Hypothalamus (tissue), 51 donors: ENCODE measurements around the gene ABCA7.

Source experiments
- DNase-seq, 51 donors: peaks; one replicate each; lab custom pipeline; 2025; lab: John Stamatoyannopoulos, UW

The ABCA7 gene

GRCh38 chr19:1082928-1083816 is 43.3 kb downstream of the ABCA7 start:
- DNase-seq: no peak

- DNase-seq: no peak
Measured at GRCh38 chr19:1084024-1084868, 44.3 kb downstream of the ABCA7 start.

- DNase-seq: no peak
Measured at GRCh38 chr19:1085053-1085658, 45.2 kb downstream of the ABCA7 start.

- no peak for DNase-seq
Measured at GRCh38 chr19:1085676-1086442, 46.0 kb downstream of the ABCA7 start.

- no peak for DNase-seq
Measured at GRCh38 chr19:1086613-1087012, 46.7 kb downstream of the ABCA7 start.

GRCh38 chr19:1087813-1088415 is 48.0 kb downstream of the ABCA7 start:
- peak in 17 of 51 donors; percentile 9 to 50 (median 22) for DNase-seq

GRCh38 chr19:1088416-1089010 is 48.6 kb downstream of the ABCA7 start:
- DNase-seq: no peak

GRCh38 chr19:1089126-1089771 is 49.3 kb downstream of the ABCA7 start:
- DNase-seq: no peak

- no peak for DNase-seq
Measured at GRCh38 chr19:1089891-1090290, 50.0 kb downstream of the ABCA7 start.

GRCh38 chr19:1090731-1091543 is 51.0 kb downstream of the ABCA7 start:
- no peak for DNase-seq

- no peak for DNase-seq
Measured at GRCh38 chr19:1091544-1092175, 51.8 kb downstream of the ABCA7 start.

- DNase-seq: no peak
Measured at GRCh38 chr19:1093330-1093729, 53.4 kb downstream of the ABCA7 start.

- DNase-seq: no peak
Measured at GRCh38 chr19:1093811-1094553, 54.1 kb downstream of the ABCA7 start.

GRCh38 chr19:1094655-1094977 is 54.7 kb downstream of the ABCA7 start:
- no peak for DNase-seq

- DNase-seq: peak; percentile 73 to 99 (median 97)
Measured at GRCh38 chr19:1094978-1095701, 55.2 kb downstream of the ABCA7 start, which contains the start of gene POLR2E. Gene POLR2E (minus strand): TSS chr19:1095375. CDS start chr19:1095315, 60 bp downstream.

- no peak for DNase-seq
Measured at GRCh38 chr19:1097810-1098176, 57.9 kb downstream of the ABCA7 start.
